ENCODE data around the gene CAMKK2.

CAMKK2 gene

GRCh38 chr12:121191151-121191550 is 105.4 kb downstream of the CAMKK2 start:
- no peak for DNase-seq (ENCODE audit: low read depth)

GRCh38 chr12:121190523-121191031 is 105.9 kb downstream of the CAMKK2 start:
- no peak for DNase-seq (ENCODE audit: low read depth)

- no peak for DNase-seq (ENCODE audit: low read depth)
These were observed 106.8 kb downstream of the CAMKK2 start for GRCh38 chr12:121189619-121190155.

GRCh38 chr12:121189131-121189530 is 107.4 kb downstream of the CAMKK2 start:
- DNase-seq (ENCODE audit: low read depth): no peak

DNA sequence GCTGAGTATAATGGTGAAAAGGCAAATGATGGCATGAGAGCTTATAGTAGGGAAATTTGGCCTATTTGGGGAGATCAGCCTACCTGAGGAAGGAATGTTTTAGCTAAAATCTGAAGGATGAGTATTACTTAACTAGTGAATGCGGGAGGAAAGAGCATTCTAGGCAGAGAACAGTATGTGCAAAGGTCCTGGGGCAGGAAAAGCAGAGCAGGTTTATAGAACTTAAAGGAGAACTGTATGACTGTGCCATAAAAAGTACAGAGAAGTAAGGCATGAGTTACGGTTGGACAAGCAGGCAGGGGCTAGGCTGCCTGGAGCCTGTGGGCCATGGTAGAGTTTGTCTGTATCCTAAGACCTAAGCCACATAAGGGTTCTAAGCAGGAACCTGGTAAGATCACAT is 108.3 kb downstream of the CAMKK2 start:
- no peak for DNase-seq (ENCODE audit: low read depth)
